Ureter (tissue), 1 donor: ENCODE measurements around the gene CXXC5. TPM values are rescaled to one million over a fixed set of nuclear protein-coding genes. Genes with fewer than 3 reads are reported as not detected.

Source experiments
- DNase-seq: peaks from one replicate; pipeline ENCODE4 v3.0.0-alpha.2; 2020; ENCODE audit warnings: low spot score
- total RNA-seq: library from RNA; stranded (reverse); gene quantifications from one replicate; pipeline ENCODE4 v1.2.4, GENCODE V29; 2023
- donor health status: DM: yes; HTN: yes; CAD: no.

The CXXC5 gene
- total RNA-seq, 1 donor from 2014 or later: 28.7 TPM

DNA sequence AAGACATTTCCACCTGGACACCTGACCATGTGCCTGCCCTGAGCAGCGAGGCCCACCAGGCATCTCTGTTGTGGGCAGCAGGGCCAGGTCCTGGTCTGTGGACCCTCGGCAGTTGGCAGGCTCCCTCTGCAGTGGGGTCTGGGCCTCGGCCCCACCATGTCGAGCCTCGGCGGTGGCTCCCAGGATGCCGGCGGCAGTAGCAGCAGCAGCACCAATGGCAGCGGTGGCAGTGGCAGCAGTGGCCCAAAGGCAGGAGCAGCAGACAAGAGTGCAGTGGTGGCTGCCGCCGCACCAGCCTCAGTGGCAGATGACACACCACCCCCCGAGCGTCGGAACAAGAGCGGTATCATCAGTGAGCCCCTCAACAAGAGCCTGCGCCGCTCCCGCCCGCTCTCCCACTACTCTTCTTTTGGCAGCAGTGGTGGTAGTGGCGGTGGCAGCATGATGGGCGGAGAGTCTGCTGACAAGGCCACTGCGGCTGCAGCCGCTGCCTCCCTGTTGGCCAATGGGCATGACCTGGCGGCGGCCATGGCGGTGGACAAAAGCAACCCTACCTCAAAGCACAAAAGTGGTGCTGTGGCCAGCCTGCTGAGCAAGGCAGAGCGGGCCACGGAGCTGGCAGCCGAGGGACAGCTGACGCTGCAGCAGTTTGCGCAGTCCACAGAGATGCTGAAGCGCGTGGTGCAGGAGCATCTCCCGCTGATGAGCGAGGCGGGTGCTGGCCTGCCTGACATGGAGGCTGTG lies 32.4 kb downstream of the CXXC5 start:
- no peak for DNase-seq

GRCh38 chr5:139681112-139681458 lies 32.9 kb downstream of the CXXC5 start:
- DNase-seq: no peak

DNA sequence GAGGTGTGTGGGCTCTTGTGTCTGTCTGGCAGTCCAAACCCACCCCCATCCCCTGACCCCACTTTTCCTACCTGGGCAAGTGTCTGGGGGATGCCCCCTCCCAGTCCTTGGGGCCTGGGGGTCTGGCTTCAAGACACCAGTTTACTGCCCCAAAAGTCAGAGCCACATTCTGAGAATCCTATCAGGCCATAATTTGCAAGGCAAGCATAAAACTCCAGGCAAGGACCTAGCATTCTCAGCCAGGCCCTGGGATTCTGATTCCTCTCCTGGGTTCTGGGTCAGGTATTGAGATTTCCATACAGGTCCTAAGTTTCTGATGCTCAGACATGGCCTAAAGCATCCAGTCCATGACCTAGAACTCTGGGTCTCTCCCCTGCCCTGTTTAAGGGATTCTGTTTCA lies 33.3 kb downstream of the CXXC5 start:
- DNase-seq: no peak

DNA sequence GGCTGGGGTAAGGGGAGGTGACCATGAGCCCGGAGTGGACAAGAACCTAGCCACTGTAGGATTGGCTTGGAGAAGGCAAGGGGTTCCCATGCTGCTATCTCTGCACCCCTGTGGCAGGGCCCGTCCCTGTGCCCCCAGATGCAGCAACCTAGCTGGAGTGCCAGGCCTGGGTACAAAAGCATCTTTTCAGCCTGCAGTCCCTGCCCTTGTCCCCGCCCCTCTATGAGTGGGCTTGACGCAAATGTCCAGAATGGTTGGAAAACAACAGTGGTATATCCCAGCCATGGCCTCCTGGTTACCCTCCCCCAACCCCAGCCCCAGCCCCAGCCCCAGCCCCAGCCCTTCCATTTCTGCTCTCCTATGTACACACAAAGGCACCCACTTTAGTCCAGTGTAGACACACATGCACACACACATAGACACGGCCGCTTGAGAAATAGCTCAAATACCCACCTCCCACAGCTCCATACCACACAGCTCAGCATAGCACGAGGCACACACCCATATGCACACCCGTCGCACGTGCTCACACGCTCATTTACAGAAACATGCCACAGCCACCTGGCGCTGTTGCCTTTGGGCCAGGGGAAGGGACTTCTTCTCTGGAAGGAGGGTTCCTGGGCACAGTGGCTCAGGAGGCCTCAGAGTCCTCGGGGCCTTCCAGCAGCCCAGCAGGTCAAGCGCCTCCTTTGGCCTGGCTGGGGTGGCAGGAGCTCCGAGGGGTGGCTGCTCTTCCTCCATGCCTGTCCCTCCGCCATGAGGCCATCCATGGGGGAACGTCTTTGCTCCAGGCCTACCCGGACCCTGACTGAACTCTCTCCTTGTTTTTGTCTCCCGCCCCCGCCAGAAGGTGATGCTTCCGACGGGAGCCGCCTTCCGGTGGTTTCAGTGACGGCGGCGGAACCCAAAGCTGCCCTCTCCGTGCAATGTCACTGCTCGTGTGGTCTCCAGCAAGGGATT lies 34.1 kb downstream of the CXXC5 start:
- DNase-seq: no peak

DNA sequence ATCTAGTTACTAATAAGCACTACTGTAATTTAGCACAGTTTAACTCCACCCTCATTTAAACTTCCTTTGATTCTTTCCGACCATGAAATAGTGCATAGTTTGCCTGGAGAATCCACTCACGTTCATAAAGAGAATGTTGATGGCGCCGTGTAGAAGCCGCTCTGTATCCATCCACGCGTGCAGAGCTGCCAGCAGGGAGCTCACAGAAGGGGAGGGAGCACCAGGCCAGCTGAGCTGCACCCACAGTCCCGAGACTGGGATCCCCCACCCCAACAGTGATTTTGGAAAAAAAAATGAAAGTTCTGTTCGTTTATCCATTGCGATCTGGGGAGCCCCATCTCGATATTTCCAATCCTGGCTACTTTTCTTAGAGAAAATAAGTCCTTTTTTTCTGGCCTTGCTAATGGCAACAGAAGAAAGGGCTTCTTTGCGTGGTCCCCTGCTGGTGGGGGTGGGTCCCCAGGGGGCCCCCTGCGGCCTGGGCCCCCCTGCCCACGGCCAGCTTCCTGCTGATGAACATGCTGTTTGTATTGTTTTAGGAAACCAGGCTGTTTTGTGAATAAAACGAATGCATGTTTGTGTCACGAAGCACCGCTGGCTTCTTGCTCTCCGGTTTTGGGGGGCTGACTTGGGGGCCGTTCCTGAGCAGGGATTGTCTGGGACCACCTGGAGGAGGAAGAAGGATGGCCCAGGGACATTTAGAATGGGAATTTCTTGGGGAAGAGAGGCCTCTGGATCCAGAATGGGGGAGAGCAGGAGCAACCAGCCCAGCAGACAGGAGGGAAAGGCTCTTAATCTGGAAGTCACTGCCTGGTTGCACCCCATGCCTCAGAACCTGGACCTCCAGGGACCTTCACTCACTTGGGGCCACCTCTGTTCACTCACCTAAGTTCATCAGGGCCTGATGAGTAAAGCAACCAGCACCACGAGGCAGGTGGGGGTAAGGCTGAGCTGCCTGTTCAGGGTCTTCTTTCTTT lies 35.4 kb downstream of the CXXC5 start:
- no peak for DNase-seq

- no peak for DNase-seq
Measured at GRCh38 chr5:139684350-139684880, 36.3 kb downstream of the CXXC5 start.

DNA sequence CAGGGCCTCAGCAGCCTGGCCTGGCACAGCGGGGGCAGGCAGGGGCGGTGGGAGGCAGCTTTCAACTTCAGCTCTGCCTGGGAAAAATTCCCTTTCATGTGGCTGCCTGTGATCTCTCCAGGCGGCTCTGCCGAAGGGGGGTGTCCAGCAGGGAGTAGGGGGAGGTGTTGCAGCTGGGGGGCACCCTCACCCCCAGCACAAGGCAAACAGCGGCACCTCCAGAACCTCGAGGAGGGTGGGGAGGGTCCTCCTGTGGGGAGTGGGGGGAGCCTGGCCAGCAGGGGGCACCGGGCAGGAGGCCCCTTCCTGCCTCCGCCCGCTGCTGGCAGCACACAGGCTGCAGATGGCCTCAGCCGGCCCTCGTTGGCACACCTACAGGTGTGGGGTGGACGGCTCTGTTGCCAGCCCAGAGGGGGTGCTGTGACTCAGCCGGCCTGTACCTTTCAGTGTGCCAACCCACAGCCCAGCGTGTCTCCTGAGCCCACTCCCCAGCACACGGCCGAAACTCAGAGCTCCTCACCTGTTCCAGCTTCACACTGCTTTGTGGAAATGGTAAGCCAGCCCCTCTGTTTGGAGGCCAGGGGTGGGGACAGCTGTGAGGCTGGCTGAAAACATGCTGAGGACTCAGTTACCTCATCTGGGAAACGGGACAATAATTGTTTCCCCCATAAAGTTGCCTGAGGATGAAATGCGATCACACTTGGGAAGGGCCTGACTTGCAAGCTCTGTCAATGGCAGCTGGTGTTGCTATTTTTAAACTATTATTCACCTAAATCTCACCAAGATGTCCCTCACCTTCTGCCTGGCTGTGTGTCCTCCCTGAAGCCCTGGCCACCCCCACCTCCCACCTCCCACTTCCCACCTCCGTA lies 37.0 kb downstream of the CXXC5 start:
- no peak for DNase-seq

DNA sequence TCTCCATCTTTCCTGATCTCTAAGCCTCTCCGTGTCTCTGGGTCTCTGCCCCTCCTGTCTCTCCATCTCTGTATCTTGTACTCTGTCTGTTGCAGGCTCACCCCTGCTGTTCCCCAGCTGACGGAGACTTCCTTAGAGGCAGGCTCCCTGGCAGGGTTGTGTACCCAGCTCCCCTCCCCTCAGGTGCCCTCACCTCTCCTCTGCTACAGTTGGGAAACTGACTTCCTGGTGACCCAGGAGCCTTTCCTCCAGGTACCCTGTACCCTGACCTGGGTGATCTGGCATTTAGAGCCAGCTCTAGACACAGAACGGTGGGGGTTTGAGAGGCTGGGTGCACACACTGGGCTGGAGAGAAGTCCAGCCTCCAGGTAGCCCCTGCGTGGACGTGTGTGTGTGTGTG lies 37.7 kb downstream of the CXXC5 start:
- no peak for DNase-seq

DNA sequence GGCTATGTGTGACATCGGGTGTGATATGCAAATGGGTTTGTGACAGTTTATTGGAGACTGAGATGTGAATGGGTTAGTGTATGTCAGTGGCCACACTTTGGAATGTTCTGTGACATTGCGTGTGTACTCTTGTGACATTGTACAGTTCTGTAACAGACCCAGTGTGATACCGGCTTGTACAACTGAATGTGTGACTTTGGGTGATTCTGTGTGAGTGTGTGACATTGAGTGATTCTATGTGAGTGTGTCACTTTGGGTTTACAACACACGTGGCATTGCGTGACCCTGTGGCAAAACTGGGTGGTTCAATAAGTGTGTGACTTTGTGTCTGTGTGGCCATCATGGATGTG lies 38.2 kb downstream of the CXXC5 start:
- DNase-seq: no peak

GRCh38 chr5:139686706-139687441 lies 38.7 kb downstream of the CXXC5 start:
- no peak for DNase-seq

GRCh38 chr5:139687656-139688055 lies 39.5 kb downstream of the CXXC5 start:
- DNase-seq: no peak

DNA sequence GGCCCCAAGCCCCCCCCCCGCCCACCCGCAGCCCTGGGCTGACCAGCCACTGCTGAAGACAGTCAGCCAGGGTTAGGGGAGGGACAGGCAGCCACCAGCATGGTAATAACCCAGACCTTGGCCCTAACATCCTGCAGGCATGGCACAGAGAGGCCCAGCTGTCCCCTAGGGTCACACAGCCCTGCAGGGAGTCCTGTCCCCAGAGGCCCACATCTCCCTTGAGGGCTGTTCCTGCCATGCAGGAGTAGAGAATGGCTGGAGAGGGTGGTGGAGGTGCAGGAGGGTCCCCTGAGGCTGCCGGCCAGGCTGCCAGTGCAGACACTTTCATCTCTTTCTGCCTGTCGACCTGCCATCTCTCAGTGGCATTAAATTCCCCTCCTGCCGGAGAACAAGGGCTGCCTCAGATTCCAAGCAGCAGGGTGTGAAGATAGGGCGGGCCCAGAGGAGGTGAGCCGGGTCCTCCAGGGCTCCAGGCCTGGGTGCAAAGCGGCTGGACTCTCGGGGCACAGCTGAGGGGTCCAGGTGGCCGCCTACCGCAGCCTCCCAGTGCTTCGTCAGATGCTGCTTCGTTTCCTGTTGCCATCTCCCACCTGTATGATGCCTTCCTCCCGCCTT lies 40.0 kb downstream of the CXXC5 start:
- DNase-seq: no peak

- no peak for DNase-seq
Measured at GRCh38 chr5:139688751-139689372, 40.7 kb downstream of the CXXC5 start.

DNA sequence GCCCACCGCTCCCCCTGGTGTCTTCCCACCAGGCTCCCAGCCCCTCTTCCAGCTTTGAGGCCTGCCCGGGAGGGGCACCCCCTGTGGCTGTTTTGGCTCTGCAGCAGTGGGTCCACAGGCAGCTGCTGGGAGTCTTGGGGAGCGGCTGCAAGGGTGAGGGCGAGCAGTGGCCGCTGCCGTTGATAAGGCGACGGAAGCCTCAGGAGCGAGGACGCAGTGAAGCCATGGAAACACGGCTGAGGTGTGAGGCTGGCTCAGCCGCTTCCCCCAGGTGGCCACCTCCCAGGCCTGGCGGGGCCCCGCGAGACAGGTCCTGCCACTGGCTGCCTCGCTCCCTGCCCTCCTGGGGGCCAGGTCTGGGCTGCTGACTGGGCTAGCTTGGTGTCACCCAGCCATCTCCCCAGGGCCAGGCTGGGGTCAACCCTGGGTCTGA lies 41.5 kb downstream of the CXXC5 start:
- no peak for DNase-seq

DNA sequence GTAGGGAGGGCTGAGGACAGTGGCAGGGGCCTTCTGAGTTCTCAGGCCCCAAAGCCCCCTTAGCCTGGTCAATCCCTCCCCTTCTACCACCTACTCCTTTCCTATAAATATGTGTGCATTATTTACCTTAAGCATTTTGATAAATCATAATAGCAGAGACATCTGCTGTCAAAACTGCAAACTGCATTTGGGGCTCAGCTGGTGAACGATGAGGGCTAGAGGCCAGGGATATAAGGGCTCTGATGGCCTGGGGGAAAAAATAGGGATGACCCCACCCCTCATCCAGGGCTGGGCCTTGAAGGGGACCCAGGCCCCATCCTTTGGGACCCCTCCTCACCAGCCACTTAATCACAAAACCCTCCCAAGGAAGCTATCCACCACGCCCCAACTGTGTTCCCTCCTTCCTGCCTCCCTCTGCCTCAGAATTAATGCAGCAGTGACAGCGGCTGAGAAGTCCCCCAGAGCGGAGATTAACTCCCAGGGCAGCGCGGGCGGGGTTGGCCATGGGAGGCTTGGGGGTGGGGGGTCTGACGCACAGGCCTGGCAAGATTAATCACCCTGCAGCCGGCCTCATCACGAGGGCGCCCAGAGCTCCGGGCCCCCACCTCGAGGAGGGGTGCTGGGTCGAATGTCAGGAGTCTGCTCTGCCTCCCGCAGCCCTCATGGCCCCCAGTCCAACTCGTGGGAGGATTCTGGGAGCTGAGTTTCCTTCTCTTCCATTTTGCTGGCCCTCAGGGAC lies 42.1 kb downstream of the CXXC5 start:
- DNase-seq: no peak

GRCh38 chr5:139690803-139691629 lies 42.9 kb downstream of the CXXC5 start:
- DNase-seq: no peak

DNA sequence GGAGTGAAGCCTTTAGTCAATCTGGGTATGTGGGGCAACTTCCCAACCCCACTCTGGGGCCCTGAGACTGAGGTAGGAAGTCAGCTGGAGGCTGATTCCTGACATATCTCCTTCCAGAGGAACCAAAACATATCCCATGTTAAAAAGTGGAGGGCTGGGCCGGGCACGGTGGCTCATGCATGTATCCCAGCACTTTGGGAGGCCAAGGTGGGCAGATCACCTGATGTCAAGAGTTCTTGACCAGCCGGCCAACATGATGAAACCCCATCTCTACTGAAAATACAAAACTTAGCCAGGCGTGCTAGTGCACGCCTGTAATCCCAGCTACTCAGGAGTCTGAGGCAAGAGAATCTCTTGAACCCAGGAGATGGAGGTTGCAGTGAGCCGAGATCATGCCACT lies 44.0 kb downstream of the CXXC5 start:
- no peak for DNase-seq
